Activated CD8-positive, alpha-beta memory T cell treated with anti-CD3 and anti-CD28 coated beads for 48 hours (primary cell): ENCODE data around the gene PACC1.

Experiments used
- DNase-seq, 3 experiments: peaks; one replicate each; pipeline ENCODE4 v3.0.0-alpha.2; 2020; ENCODE audit warnings: low read depth in 2 of 3, low spot score in 2 of 3

The PACC1 gene

GRCh38 chr1:212414328-212415106 lies at the start of gene PACC1:
Gene PACC1, minus strand, starts transcription at chr1:212414886. Its CDS starts 129 bp downstream, at chr1:212414757.
- peak; percentile 68 to 86 (median 78) for DNase-seq

GRCh38 chr1:212463565-212464285 lies 49.0 kb upstream of the PACC1 start:
- DNase-seq, result no peak

DNA sequence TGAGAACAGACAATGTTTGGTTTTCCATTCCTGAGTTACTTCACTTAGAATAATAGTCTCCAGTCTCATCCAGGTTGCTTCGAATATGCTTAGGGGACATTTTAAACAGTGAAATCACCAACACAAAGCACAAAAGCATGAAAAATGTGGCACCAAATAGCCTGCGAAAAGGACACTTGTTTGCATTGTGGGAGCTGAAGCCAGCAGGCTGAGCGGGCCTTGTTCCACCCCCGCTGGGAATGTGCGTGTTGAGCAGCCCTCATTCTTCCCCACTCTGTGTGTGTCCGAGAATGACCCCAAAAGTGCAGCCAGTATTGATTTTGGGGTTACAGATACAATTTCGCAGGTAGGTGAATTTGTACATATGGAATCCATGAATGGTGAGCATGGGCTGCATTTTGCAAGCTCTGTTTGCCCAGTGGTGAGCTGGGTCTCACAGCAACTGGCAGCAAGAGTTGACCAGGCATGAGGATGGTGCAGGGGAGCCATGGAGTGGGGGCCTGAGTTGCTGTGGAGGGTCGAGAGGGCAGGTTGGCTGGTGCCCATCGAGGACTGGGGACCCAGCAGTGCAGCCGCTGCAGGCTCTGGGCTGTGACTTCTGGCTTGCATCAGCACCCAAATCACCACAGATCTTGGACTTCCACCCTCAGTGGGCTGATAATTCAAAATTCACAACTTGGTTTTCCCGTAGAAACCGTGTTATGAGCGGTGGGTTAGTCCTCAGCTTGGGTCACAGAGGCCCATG lies 47.4 kb upstream of the PACC1 start:
- DNase-seq, result no peak

DNA sequence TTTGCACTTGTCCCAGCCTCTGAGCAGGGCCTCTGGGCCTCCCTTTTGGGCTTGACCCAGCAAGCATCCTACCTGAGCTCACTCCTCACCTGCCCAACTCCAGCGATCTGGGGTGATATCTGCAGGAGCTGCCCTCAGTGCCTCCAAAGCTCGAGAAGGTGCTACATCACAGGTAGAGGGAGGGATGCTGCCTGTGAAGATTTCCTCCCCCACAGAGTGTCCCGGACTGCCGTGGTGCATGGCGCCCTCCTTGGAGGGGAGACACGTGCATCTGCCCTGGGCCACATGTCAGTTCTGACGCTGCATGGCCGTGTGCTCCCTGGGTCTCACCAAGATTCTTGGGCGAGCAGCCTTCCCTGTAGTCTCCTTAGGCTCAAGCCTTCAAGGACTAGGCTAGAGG lies 45.7 kb upstream of the PACC1 start:
- no peak for DNase-seq

- no peak for DNase-seq
Measured at GRCh38 chr1:212459656-212460055, 45.0 kb upstream of the PACC1 start.

GRCh38 chr1:212458817-212459216 lies 44.1 kb upstream of the PACC1 start:
- no peak for DNase-seq

- peak in 2 of 3 experiments; percentile 42 to 67 for DNase-seq
Measured at GRCh38 chr1:212457740-212458338, 43.2 kb upstream of the PACC1 start.

GRCh38 chr1:212455803-212456528 lies 41.3 kb upstream of the PACC1 start:
- peak; percentile 59 to 96 (median 85) for DNase-seq

- no peak for DNase-seq
Measured at GRCh38 chr1:212455401-212455800, 40.7 kb upstream of the PACC1 start.

DNA sequence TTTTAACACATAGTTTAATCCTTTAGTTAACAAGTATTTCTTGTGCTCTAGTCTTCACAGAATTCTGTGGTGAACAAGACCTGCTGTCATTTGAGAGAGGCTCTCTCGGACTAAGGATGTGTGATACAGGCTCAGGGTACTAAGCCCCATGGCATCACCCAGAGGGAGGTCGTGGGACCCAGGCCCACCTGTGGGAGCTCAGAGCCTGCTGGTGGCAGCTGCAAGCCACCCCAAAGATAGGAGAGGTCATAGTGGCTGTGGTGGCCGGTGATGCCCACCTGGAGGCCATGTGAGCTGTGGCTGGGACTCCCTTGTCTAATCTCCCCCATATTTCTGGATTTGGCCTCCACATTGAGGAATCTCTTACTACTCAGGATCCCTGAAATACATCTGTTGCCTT lies 40.1 kb upstream of the PACC1 start:
- DNase-seq, result no peak

DNA sequence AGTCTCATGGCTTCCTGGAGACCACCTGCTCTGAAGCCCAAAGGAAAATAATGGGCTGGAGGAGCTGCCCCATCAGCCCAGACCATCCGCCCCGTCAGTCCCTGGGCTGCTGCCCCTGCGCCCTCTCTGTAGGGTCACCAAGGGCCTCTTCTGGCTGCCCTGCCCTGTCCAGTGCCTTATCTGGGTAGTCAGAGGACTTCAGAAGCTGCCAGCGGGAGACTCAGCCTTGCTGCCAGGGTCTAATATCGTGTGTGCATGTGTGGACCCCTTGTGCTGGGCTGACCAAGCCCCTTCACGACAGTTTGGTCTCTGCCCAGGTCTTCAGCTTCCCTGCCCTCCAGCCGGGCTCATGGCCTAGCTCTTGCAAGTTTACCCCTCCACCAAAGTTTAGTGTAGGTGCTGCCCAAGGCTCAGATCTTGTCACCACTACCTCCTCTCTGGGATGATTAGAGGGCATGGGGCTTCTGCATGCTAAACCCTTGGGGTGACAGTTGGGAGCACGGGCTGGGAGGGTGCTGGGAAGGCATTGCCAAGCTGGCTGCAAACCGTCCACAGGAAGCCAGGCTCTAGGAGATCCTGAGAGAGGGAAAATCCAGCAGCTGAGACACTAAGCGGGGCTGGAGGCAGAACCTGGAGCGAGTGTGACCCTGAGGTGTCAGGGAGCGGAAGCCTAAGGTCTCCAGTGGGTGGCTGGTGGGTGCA lies 38.6 kb upstream of the PACC1 start:
- DNase-seq, result no peak

DNA sequence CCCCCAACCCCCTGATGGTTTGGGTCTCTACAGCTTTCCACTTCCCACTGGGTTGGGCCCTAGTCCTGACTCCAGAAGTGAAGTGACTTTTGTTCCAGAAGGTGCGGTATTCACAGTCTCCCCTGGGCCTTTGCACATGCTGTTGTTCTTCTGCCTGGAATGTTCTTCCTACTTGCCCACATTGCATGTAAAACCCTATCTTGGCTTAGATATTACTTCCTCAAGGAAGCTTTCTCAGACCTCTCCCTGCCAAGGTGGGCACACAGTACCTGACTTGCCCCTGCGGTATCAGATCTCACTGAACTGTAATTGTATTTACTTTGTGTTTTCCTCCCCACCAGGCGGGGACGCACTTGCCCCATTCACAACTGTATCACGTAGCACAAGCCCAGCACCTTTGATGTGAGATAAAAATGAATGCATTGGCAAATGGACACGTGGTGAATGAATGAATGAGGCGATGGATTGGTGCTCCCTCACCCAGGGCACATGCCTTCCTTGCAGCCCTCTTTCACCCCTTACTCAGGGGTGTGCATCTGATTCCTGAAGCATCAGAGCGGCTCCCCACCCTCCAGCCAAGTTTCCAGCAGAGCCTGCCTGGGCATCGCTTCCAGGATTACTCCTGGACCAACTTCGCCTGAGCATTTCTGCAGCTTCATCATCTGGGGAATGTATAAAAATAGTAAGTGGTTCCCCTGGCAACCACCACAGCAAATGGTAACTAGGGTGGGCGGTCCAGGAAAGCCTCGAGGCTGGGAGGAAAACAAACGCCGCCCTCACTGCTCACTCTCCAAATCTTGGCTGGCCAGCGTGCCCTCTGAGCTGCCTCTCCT lies 37.9 kb upstream of the PACC1 start:
- DNase-seq, result no peak

DNA sequence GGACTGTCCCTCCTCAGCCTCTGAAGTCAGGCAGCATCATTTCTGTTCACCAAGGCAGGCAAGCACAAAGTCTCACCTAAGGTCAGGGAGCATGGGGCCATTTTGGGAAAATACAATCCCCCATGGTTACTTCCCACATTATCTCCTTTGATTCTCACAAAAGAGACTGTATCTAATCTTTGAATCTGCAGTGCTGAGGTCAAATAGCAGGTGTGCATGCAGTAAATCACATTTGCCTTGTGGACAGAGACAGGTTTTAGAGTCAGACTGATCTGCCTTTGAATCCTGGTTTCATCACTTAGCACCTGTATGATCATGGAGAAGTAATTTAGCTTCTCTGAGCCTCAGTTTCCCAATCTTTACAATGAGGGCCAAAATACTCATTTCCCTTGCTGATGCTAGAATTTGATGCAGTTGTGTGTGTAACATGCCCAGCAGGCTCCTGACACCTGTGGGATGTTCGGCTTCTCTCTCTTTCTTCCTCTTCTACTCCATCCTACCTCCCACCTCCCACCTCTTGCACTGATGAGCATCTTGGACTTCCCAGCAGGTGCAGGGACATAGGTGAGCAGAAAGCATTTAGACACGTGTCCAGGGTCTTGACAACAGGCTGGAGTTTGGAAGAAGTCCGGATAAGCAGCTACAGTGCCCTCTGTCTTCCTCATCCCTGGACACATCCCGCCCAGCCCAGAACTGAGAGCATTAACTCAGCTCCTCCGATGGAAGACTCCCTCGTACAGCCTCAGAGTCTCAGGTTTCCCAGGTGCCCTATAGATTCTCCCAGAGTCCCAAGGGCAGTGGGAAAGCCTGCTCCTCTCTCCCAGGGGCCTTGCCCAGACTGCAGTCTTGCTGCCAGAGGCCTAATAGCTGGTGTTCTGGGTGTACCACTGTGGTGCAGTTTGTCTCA lies 37.0 kb upstream of the PACC1 start:
- DNase-seq, result no peak

DNA sequence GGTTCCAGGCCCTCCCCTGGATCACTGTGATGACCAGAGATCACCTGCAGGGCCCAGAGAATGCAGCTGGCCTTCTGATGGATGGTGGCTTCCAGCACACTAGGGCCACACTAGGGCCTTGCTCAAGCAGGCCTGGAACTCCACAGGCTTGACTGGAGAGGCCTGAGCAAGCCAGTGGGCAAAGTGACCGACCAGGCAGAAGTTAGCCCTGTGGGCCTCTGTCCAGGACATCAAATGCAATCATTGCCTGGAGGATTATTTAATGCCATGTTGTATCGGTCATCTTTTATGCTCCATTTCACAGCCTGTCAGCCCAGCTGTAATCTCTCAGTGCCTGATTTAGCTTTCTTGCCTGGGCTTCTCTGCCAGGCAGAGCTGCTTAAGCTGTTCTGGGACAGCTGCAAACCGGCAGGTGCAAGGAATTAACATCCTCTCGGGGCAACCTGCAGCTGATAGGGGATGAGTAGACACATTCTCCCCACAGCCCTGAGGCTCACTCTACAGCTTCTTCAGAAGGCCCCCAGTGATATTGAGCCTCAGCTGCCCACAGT lies 35.7 kb upstream of the PACC1 start:
- DNase-seq, result no peak

- no peak for DNase-seq
Measured at GRCh38 chr1:212447478-212447877, 32.8 kb upstream of the PACC1 start.

DNA sequence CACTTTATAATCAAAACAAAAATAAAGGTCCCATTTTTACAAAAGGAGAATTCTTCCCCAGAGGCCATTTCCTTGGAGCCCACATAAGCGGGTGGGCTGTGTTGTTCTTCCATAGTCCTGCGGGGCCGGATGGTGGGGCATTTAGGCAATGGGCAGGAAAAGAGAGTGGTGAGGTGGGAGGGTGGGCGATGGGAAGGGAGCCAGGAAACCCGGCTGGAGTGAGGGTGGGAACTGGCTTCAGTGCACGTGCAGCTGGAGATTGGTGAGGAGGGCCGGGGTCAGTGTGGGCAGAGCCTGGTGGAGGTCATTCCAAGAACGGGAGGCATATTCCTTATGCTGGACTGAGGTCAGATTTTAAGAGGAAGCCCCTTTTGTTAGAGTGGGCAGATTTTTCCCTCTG lies 31.6 kb upstream of the PACC1 start:
- DNase-seq, result no peak

GRCh38 chr1:212442408-212442807 lies 27.7 kb upstream of the PACC1 start:
- DNase-seq, result no peak

DNA sequence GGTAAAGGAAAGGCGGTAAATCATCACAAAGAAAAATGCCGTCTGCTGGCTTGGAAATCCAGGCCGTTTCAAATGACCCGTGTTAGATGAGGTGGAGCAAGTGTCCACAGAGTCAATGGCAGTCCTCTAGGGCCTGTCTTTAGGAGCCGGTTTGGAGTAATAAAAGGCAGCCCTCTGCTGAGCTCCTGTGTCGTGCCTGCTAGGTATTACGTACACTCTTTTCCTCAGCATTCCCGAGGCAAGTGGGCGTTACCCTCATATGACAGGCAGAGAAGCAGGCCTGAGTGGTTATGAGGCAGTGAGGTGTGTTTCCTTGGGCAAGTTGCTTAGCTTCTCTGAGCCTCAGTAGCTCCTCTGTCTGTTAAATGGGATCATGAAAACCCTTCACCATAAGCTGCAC lies 25.7 kb upstream of the PACC1 start:
- no peak for DNase-seq
